NT2/D1 (cell line): Measurements from ENCODE around the gene SPAG9.

ENCODE experiments used
- DNase-seq: peaks from one replicate; pipeline ENCODE4 v3.0.0-alpha.2; 2011; ENCODE audit warnings: low read depth, low spot score
- H3K27me3 ChIP-seq: 2 replicates; pipeline ENCODE4 v1.6.0; 2011; ENCODE audit warnings: mild to moderate bottlenecking; ENCODE audit not compliant: insufficient read length, insufficient read depth
- H3K36me3 ChIP-seq: 2 replicates; pipeline ENCODE4 v1.6.1; 2011; ENCODE audit warnings: mild to moderate bottlenecking, low read length, mixed read lengths; ENCODE audit not compliant: insufficient read depth, insufficient read length
- H3K4me1 ChIP-seq: 2 replicates; pipeline ENCODE4 v1.5.1; 2011; ENCODE audit not compliant: insufficient read depth, insufficient read length
- H3K4me3 ChIP-seq: 2 replicates; pipeline ENCODE4 v1.5.1; 2011; ENCODE audit warnings: low read depth; ENCODE audit not compliant: insufficient read length
- H3K9ac ChIP-seq: 2 replicates; pipeline ENCODE4 v1.6.0; 2011; ENCODE audit warnings: low read depth; ENCODE audit not compliant: insufficient read length
- H3K9me3 ChIP-seq: 2 replicates; pipeline ENCODE4 v1.5.1; 2011; ENCODE audit warnings: mild to moderate bottlenecking, low read length; ENCODE audit not compliant: insufficient read depth
- SUZ12 ChIP-seq: IDR thresholded peaks from 2 replicates; pipeline ENCODE4 v1.6.1; 2011; ENCODE audit not compliant: insufficient read length, insufficient read depth; ENCODE audit errors: extremely low read depth
- YY1 ChIP-seq: IDR thresholded peaks from 2 replicates; pipeline ENCODE4 v1.6.1; 2011; ENCODE audit not compliant: insufficient read length, insufficient read depth
- ZNF274 ChIP-seq: IDR thresholded peaks from 2 replicates; pipeline ENCODE4 v1.6.1; 2011; ENCODE audit warnings: mild to moderate bottlenecking, low read depth, low read length

SPAG9 gene

GRCh38 chr17:51164911-51165679, 44.4 kb upstream of the SPAG9 start:
- no peak for DNase-seq
- H3K9me3 ChIP-seq, result no peaks in the 10 kb centered on the region
- H3K4me1 ChIP-seq, result peaks cover 7% of the 10 kb centered on the region
- H3K9ac ChIP-seq, result peak overlapping the region; percentile 83
- TF ChIP-seq ZNF274, result no peak
- TF ChIP-seq YY1, result no peak
- no peak for TF ChIP-seq SUZ12
- H3K27me3 ChIP-seq, result no peaks in the 10 kb centered on the region
- H3K4me3 ChIP-seq, result peak overlapping the region; percentile 61
- peaks cover 77% of the 10 kb centered on the region for H3K36me3 ChIP-seq

GRCh38 chr17:51161541-51161940, 40.9 kb upstream of the SPAG9 start:
- no peak for DNase-seq
- no peaks in the 10 kb centered on the region for H3K27me3 ChIP-seq
- peaks cover 7% of the 10 kb centered on the region for H3K4me1 ChIP-seq
- H3K4me3 ChIP-seq, result no peak overlapping the region
- TF ChIP-seq SUZ12 (no peak), ZNF274 (no peak), YY1 (no peak)
- H3K36me3 ChIP-seq, result peaks cover 78% of the 10 kb centered on the region
- H3K9ac ChIP-seq, result no peak overlapping the region
- no peaks in the 10 kb centered on the region for H3K9me3 ChIP-seq

GRCh38 chr17:51159604-51160003, 38.9 kb upstream of the SPAG9 start:
- TF ChIP-seq SUZ12, result no peak
- TF ChIP-seq YY1, result no peak
- no peak for TF ChIP-seq ZNF274
- peaks cover 88% of the 10 kb centered on the region for H3K36me3 ChIP-seq
- no peak overlapping the region for H3K4me3 ChIP-seq

GRCh38 chr17:51155416-51155815, 34.7 kb upstream of the SPAG9 start:
- no peak for TF ChIP-seq SUZ12
- no peak for TF ChIP-seq YY1
- Histone ChIP-seq H3K9ac (no peak overlapping the region), H3K36me3 (peaks cover 57% of the 10 kb centered on the region)

More at GRCh38 chr17:51159604-51160003, 38.9 kb upstream of the SPAG9 start:
- H3K9me3 ChIP-seq, result no peaks in the 10 kb centered on the region
- H3K27me3 ChIP-seq, result no peaks in the 10 kb centered on the region
- H3K4me1 ChIP-seq, result no peaks in the 10 kb centered on the region
- no peak overlapping the region for H3K9ac ChIP-seq
- no peak for DNase-seq

GRCh38 chr17:51154176-51154575, 33.5 kb upstream of the SPAG9 start:
- no peaks in the 10 kb centered on the region for H3K9me3 ChIP-seq
- DNase-seq, result no peak
- TF ChIP-seq SUZ12 (no peak), ZNF274 (no peak), YY1 (no peak)
- H3K4me3 ChIP-seq, result peak overlapping the region; percentile 95
- H3K27me3 ChIP-seq, result no peaks in the 10 kb centered on the region
- H3K36me3 ChIP-seq, result peaks cover 45% of the 10 kb centered on the region
- H3K9ac ChIP-seq, result peak overlapping the region; percentile 96
- H3K4me1 ChIP-seq, result no peaks in the 10 kb centered on the region

More at GRCh38 chr17:51155416-51155815, 34.7 kb upstream of the SPAG9 start:
- no peak for DNase-seq
- Histone ChIP-seq H3K9me3 (no peaks in the 10 kb centered on the region), H3K4me1 (no peaks in the 10 kb centered on the region), H3K4me3 (no peak overlapping the region), H3K27me3 (no peaks in the 10 kb centered on the region)

GRCh38 chr17:51153210-51154072, 32.8 kb upstream of the SPAG9 start, which contains the start of gene NME1:
Gene NME1 (plus strand): TSS chr17:51153559. CDS start chr17:51155655, 2,096 bp downstream.
- TF ChIP-seq YY1 (no peak), ZNF274 (no peak), SUZ12 (no peak)
- peak within 1 kb of the TSS; percentile 95 for H3K4me3 ChIP-seq
- peaks cover 37% of the 10 kb centered on the region for H3K36me3 ChIP-seq
- peak; percentile 95 for DNase-seq
- no peaks in the 10 kb centered on the region for H3K9me3 ChIP-seq
- peak within 1 kb of the TSS; percentile 96 for H3K9ac ChIP-seq
- no peaks in the 10 kb centered on the region for H3K27me3 ChIP-seq
- H3K4me1 ChIP-seq, result no peaks in the 10 kb centered on the region

GRCh38 chr17:51152766-51153209, 32.1 kb upstream of the SPAG9 start:
- no peak for TF ChIP-seq YY1
- TF ChIP-seq SUZ12, result no peak
- no peak for TF ChIP-seq ZNF274
- Histone ChIP-seq H3K9ac (peak overlapping the region; percentile 96), H3K36me3 (peaks cover 31% of the 10 kb centered on the region), H3K4me3 (peak overlapping the region; percentile 95), H3K4me1 (no peaks in the 10 kb centered on the region), H3K9me3 (no peaks in the 10 kb centered on the region), H3K27me3 (no peaks in the 10 kb centered on the region)
- no peak for DNase-seq
